Measurements from ENCODE around the gene DMXL1. TPM values are rescaled to one million over a fixed set of nuclear protein-coding genes. Genes with fewer than 3 reads are reported as not detected.

Gene DMXL1
- total and polyA plus RNA-seq, 2 experiments from 2014 or later, result 28.4 to 41.7 TPM

DNA sequence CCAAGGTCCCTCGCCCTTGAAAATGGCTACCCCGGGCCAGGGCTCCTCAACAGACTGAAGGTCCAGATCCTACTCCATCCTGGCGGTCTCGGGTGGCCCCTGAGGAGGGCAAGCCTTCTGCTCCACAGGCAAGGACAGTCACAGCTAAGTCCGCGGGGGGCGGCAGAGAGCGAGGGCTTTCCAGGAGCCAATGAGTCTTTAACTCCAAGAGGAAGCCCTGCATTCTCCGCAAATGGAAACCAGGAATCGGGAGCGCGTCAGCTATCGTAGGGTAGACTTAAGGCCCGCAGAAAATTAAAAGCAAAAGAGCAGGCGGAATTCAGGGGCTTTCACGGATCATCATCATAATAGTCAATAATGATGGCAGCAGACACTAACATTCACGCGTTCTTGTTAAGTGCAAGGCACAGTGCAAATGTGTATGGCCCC, 197.1 kb downstream of the DMXL1 start:
- Histone ChIP-seq H4K20me1 (replicated peaks; ENCODE audit: insufficient read depth) (no peaks in the 10 kb centered on the region), H3F3A (replicated peaks; ENCODE audit: low read depth) (no peaks in the 10 kb centered on the region), H3K79me2 (replicated peaks; ENCODE audit: insufficient read depth) (no peaks in the 10 kb centered on the region; the same call in 1 of the 2 replicates), H3K27ac (ENCODE audit: low read depth) (no peak overlapping the region), H3K27me3 (ENCODE audit: insufficient read depth) (peaks cover 13% of the 10 kb centered on the region), H3K36me3 (ENCODE audit: insufficient read depth) (no peaks in the 10 kb centered on the region), H3K4me2 (peak overlapping the region; percentile 94), H3K9me2 (ENCODE audit: insufficient read depth) (peaks cover 3% of the 10 kb centered on the region; the same call in 1 of the 2 replicates), H3K4me3 (peak overlapping the region; percentile 74), H2AFZ (peak overlapping the region; percentile 99; the same call in 1 of the 2 replicates), H3K4me1 (ENCODE audit: insufficient read depth) (0 out of 2 replicates have a peak, but pooled peaks cover 11% of the 10 kb centered on the region)
- H3K36me3 Mint-ChIP-seq (ENCODE audit: low read depth), result no peaks in the 10 kb centered on the region
- peak overlapping the region; percentile 80 for H3K27ac Mint-ChIP-seq
- peak overlapping the region; percentile 85 for H3K4me3 Mint-ChIP-seq
- peaks cover 14% of the 10 kb centered on the region for H3K27me3 Mint-ChIP-seq (ENCODE audit: insufficient read depth, low read depth, poor library complexity)
- peak; percentile 91 for TF ChIP-seq CREB1 (CRISPR knock-in tag; IDR thresholded peaks at IDR 0.05; ENCODE audit: low read depth)
- no peak for TF ChIP-seq EZH2 (IDR thresholded peaks at IDR 0.05; ENCODE audit: low read depth, unreplicated experiment)
- TF ChIP-seq, protein P1, sequence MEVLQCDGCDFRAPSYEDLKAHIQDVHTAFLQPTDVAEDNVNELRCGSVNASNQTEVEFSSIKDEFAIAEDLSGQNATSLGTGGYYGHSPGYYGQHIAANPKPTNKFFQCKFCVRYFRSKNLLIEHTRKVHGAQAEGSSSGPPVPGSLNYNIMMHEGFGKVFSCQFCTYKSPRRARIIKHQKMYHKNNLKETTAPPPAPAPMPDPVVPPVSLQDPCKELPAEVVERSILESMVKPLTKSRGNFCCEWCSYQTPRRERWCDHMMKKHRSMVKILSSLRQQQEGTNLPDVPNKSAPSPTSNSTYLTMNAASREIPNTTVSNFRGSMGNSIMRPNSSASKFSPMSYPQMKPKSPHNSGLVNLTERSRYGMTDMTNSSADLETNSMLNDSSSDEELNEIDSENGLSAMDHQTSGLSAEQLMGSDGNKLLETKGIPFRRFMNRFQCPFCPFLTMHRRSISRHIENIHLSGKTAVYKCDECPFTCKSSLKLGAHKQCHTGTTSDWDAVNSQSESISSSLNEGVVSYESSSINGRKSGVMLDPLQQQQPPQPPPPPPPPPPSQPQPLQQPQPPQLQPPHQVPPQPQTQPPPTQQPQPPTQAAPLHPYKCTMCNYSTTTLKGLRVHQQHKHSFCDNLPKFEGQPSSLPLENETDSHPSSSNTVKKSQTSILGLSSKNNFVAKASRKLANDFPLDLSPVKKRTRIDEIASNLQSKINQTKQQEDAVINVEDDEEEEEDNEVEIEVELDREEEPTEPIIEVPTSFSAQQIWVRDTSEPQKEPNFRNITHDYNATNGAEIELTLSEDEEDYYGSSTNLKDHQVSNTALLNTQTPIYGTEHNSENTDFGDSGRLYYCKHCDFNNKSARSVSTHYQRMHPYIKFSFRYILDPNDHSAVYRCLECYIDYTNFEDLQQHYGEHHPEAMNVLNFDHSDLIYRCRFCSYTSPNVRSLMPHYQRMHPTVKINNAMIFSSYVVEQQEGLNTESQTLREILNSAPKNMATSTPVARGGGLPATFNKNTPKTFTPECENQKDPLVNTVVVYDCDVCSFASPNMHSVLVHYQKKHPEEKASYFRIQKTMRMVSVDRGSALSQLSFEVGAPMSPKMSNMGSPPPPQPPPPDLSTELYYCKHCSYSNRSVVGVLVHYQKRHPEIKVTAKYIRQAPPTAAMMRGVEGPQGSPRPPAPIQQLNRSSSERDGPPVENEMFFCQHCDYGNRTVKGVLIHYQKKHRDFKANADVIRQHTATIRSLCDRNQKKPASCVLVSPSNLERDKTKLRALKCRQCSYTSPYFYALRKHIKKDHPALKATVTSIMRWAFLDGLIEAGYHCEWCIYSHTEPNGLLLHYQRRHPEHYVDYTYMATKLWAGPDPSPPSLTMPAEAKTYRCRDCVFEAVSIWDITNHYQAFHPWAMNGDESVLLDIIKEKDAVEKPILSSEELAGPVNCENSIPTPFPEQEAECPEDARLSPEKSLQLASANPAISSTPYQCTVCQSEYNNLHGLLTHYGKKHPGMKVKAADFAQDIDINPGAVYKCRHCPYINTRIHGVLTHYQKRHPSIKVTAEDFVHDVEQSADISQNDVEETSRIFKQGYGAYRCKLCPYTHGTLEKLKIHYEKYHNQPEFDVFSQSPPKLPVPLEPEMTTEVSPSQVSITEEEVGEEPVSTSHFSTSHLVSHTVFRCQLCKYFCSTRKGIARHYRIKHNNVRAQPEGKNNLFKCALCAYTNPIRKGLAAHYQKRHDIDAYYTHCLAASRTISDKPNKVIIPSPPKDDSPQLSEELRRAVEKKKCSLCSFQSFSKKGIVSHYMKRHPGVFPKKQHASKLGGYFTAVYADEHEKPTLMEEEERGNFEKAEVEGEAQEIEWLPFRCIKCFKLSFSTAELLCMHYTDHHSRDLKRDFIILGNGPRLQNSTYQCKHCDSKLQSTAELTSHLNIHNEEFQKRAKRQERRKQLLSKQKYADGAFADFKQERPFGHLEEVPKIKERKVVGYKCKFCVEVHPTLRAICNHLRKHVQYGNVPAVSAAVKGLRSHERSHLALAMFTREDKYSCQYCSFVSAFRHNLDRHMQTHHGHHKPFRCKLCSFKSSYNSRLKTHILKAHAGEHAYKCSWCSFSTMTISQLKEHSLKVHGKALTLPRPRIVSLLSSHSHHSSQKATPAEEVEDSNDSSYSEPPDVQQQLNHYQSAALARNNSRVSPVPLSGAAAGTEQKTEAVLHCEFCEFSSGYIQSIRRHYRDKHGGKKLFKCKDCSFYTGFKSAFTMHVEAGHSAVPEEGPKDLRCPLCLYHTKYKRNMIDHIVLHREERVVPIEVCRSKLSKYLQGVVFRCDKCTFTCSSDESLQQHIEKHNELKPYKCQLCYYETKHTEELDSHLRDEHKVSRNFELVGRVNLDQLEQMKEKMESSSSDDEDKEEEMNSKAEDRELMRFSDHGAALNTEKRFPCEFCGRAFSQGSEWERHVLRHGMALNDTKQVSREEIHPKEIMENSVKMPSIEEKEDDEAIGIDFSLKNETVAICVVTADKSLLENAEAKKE (CRISPR knock-in tag; IDR thresholded peaks at IDR 0.05), result peak; percentile 99
- TF ChIP-seq, protein P2, sequence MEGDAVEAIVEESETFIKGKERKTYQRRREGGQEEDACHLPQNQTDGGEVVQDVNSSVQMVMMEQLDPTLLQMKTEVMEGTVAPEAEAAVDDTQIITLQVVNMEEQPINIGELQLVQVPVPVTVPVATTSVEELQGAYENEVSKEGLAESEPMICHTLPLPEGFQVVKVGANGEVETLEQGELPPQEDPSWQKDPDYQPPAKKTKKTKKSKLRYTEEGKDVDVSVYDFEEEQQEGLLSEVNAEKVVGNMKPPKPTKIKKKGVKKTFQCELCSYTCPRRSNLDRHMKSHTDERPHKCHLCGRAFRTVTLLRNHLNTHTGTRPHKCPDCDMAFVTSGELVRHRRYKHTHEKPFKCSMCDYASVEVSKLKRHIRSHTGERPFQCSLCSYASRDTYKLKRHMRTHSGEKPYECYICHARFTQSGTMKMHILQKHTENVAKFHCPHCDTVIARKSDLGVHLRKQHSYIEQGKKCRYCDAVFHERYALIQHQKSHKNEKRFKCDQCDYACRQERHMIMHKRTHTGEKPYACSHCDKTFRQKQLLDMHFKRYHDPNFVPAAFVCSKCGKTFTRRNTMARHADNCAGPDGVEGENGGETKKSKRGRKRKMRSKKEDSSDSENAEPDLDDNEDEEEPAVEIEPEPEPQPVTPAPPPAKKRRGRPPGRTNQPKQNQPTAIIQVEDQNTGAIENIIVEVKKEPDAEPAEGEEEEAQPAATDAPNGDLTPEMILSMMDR (conservative IDR thresholded peaks at IDR 0.05; ENCODE audit: low read depth in 2 of 2), result peak; percentile 52 to 60
- peaks cover 21% of the 10 kb centered on the region for H3K4me1 Mint-ChIP-seq
- peak; percentile 99 for DNase-seq (ENCODE audit: low spot score)
- no peaks in the 10 kb centered on the region for H3K9me3 Mint-ChIP-seq
- peak; percentile 82 for ATAC-seq
